Activated effector memory CD4-positive, alpha-beta T cell treated with anti-CD3 and anti-CD28 coated beads, Interleukin-2, amount 50 U/mL, for 16 hours (primary cell): ENCODE results near the gene MAP2K2.

Source experiments
- DNase-seq: peaks from one replicate; pipeline ENCODE4 v3.0.0-alpha.2; 2020

MAP2K2 gene

GRCh38 chr19:4058693-4059452 is 65.0 kb downstream of the MAP2K2 start:
- DNase-seq, result no peak

GRCh38 chr19:4057931-4058692 is 65.8 kb downstream of the MAP2K2 start:
- peak; percentile 86 for DNase-seq

GRCh38 chr19:4055209-4055552 is 68.7 kb downstream of the MAP2K2 start:
- no peak for DNase-seq

- no peak for DNase-seq
These were observed 69.3 kb downstream of the MAP2K2 start for GRCh38 chr19:4054441-4055208.

GRCh38 chr19:4053423-4054324 is 70.2 kb downstream of the MAP2K2 start:
- DNase-seq, result no peak

- no peak for DNase-seq
These were observed 70.9 kb downstream of the MAP2K2 start for GRCh38 chr19:4052993-4053422.

GRCh38 chr19:4052114-4052992 is 71.6 kb downstream of the MAP2K2 start:
- no peak for DNase-seq

GRCh38 chr19:4051175-4052101 is 72.5 kb downstream of the MAP2K2 start:
- no peak for DNase-seq

- no peak for DNase-seq
These were observed 74.5 kb downstream of the MAP2K2 start for GRCh38 chr19:4049432-4049831.

- DNase-seq, result no peak
These were observed 76.8 kb downstream of the MAP2K2 start for GRCh38 chr19:4046946-4047683.

- DNase-seq, result no peak
These were observed 77.6 kb downstream of the MAP2K2 start for GRCh38 chr19:4046362-4046691.

GRCh38 chr19:4045597-4046361 is 78.1 kb downstream of the MAP2K2 start:
- no peak for DNase-seq

GRCh38 chr19:4044990-4045465 is 78.9 kb downstream of the MAP2K2 start:
- no peak for DNase-seq

GRCh38 chr19:4043966-4044715 is 79.8 kb downstream of the MAP2K2 start:
- DNase-seq, result no peak

- no peak for DNase-seq
These were observed 80.5 kb downstream of the MAP2K2 start for GRCh38 chr19:4043401-4043800.

- no peak for DNase-seq
These were observed 81.2 kb downstream of the MAP2K2 start for GRCh38 chr19:4042731-4043082.

GRCh38 chr19:4042064-4042730 is 81.7 kb downstream of the MAP2K2 start:
- DNase-seq, result no peak
